T-helper 1 cell treated with Interleukin-12 subunit alpha and Interleukin-12 subunit beta and Interleukin-4 antibody, amounts not matched to agents 30 ng/mL and 1 ng/mL, for 36 hours (primary cell): ENCODE data around the gene LDHAL6B. TPM values are rescaled to one million over a fixed set of nuclear protein-coding genes. Genes with fewer than 3 reads are reported as not detected.

Experiments
- intact Hi-C: fragments of 100-400 bp; cut with micrococcal nuclease; formaldehyde crosslinking; loops from one replicate; pipeline ENCODE4 v1.15.1; 2024
- total RNA-seq: library from RNA; stranded (reverse); gene quantifications from 2 replicates; pipeline ENCODE4 v1.2.3, GENCODE V29; 2022

The LDHAL6B gene
- total RNA-seq, 1 donor from 2014 or later: not detected

- intact Hi-C loops: loop anchor here (5.0 to 10.0 kb wide), 2 partner anchors 187 to 295 kb away; partner anchors contain the start of gene FAM81A
Observed at GRCh38 chr15:59249816-59250215, 43.2 kb downstream of the LDHAL6B start.

- intact Hi-C loops: no loop called here
Observed at GRCh38 chr15:59250249-59250648, 43.6 kb downstream of the LDHAL6B start.

GRCh38 chr15:59251001-59251845 lies 44.6 kb downstream of the LDHAL6B start:
- intact Hi-C loops: no loop called here

GRCh38 chr15:59252137-59252536 lies 45.5 kb downstream of the LDHAL6B start:
- intact Hi-C loops: no loop called here

- intact Hi-C loops: loop anchor here (1.0 to 2.0 kb wide), 2 partner anchors 18 to 45 kb away; no protein-coding TSS in a partner anchor
Observed at GRCh38 chr15:59255680-59256336, 49.2 kb downstream of the LDHAL6B start.

GRCh38 chr15:59256482-59256881 lies 49.8 kb downstream of the LDHAL6B start:
- intact Hi-C loops: loop anchor here (1.0 to 2.0 kb wide), 2 partner anchors 18 to 44 kb away; no protein-coding TSS in a partner anchor

GRCh38 chr15:59257140-59257539 lies 50.5 kb downstream of the LDHAL6B start:
- intact Hi-C loops: loop anchor here (2.0 kb wide), 1 partner anchor 44 kb away; no protein-coding TSS in a partner anchor

Other genes with a start within 250 kb of the LDHAL6B start
- gene RNF111, start 219.2 kb upstream of the LDHAL6B start, total RNA-seq: 47.0 and 48.2 TPM in 2 replicates
- 52.8 and 52.9 TPM in 2 replicates for gene CCNB2, start 101.7 kb upstream of the LDHAL6B start, total RNA-seq
- gene MYO1E, start 166.0 kb downstream of the LDHAL6B start, total RNA-seq: 37.0 and 37.5 TPM in 2 replicates
- 0.17 and 0.78 TPM in 2 replicates for gene FAM81A, start 231.3 kb downstream of the LDHAL6B start, total RNA-seq